ENCODE measurements around the gene PDZK1IP1.
A peak's percentile ranks its signal among the peaks of the same experiment; 100 is the strongest.
"Not testable (repeated sequence)": the region's sequence is repeated elsewhere in the genome, so short reads cannot be mapped to it uniquely, and the experiment has no call there.

Gene PDZK1IP1

GRCh38 chr1:47180603-47181094 lies 9.2 kb downstream of the PDZK1IP1 start:
- peak; percentile 95 for DNase-seq

DNA sequence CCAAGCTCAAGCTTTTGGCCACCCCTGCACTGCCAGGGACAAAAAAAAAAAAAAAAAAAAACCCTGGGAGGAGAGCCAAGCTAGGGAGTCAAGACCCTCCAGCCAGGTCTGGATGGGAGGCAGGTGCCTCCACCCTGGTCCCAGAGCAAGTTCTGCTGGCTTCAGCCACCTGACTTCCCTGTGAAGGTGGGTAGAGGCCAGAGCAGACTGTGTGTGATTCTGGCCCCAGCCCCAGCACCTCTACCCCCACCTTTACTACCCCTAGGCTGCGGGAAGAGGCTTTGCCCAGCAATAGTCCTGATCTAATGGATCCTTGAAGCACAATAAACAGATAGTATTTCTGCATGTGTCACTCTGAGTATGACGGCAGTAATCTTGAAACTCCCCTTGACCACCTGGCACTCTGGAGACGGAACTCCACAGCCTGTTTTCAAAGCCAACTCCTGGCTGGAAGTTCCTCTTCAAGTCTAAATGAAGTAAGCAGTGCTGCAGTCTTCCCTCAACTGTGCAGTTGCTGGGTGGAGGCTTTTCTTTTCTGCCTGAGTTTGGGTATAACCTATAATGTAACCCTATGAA lies 9.8 kb downstream of the PDZK1IP1 start:
- DNase-seq = no peak

- peak; percentile 96 for DNase-seq
Measured at GRCh38 chr1:47179017-47179987, 10.5 kb downstream of the PDZK1IP1 start.

- no peak for DNase-seq
Measured at GRCh38 chr1:47178654-47179016, 11.2 kb downstream of the PDZK1IP1 start.

- no peak for DNase-seq
Measured at GRCh38 chr1:47178020-47178419, 11.8 kb downstream of the PDZK1IP1 start.

- peak; percentile 75 for DNase-seq
Measured at GRCh38 chr1:47175227-47175934, 14.5 kb downstream of the PDZK1IP1 start.

DNA sequence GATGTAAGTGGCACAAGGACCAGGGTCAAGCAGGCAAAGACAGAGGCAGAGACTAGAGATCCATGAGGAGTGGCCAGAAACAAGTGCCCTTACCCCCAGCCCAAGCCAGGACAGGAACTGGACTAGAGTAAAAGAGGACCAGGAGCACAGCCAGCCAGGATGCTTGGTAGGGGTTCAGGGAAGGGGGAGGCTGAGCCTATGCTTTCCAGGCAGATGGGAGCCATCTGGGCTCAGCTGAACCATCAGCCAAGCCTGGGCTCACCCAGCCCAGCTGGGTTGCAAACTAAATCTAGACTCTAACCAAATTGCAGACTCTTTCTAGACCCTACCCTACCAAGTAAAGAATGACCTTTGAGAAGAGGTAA lies 15.2 kb downstream of the PDZK1IP1 start:
- no peak for DNase-seq

DNA sequence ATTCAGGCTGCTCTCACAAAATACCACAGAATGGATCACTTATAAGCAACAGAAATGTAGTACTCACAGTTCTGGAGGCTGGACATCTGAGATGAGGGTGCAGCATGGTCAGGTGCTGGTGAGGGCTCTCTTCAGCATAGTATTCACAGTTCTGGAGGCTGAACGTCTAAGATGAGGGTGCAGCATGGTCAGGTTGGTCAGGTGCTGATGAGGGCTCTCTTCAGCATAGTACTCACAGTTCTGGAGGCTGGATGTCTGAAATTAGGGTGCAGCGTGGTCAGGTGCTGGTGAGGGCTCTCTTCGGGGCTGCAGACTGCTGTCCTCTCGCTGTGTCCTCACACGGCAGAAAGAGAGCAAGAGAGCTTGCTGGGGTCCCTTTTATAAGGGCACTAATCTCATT lies 17.1 kb downstream of the PDZK1IP1 start:
- no peak for DNase-seq

DNA sequence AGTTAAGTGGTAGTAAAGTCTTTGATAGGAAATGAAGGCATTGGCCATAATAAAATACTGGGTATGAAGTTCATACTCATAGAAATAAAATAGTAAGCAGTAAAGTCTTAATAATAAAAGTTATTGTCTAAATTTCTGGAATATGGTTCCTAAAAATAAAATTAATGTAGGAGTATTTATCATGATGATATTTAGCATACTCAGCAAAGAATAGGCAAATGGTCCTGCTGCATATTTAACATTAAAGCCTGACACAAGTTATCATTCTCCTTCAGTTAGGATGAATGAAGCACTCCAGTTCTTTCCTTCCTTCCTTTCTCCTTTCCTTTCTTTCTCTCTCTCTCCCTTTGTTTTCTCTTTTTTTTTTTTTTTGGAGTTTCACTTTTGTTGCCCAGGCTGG lies 25.3 kb downstream of the PDZK1IP1 start:
- no peak for DNase-seq

GRCh38 chr1:47161298-47162040 lies 28.4 kb downstream of the PDZK1IP1 start:
- no peak for DNase-seq

DNA sequence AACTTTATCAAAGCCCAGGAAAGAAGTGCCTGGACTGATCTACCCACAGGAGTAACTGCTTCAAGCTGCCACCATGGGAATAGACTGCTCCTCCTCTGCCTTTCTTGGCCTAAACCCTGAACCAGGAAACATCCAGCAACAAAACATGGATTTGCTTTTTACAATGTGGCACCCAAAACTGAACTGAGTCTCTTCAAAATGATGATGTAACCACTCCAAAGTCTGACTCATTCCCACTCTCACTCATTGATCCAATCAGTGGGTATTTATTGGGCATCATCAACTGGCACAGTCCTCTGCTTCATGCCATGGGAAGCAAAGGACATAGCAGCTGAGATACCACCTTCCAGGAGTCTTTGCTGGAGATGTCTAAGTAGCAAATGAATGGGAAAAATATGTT lies 29.1 kb downstream of the PDZK1IP1 start:
- DNase-seq = no peak

- DNase-seq = not testable (repeated sequence)
Measured at GRCh38 chr1:47157957-47158356, 31.9 kb downstream of the PDZK1IP1 start.

GRCh38 chr1:47156457-47156856 lies 33.4 kb downstream of the PDZK1IP1 start:
- not testable (repeated sequence) for DNase-seq

DNA sequence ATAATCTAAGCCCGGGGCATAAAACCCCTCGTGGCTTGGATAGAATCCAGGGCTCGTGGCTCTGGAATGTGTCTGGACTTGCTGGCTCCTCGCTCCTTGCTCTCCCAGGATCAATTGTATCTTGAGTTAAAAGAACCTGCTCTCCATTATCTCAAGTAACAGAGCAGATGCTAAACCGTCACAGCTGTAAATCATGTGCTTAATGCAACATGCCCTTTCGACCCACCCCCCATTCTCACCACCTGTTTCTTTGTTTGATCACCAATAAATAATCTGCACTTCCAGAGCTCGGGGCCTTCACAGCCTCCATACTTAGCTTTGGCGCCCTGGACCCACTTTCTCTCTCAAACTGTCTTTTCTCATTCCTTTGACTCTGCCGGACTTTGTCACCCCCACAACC lies 40.7 kb downstream of the PDZK1IP1 start:
- DNase-seq = not testable (repeated sequence)

DNA sequence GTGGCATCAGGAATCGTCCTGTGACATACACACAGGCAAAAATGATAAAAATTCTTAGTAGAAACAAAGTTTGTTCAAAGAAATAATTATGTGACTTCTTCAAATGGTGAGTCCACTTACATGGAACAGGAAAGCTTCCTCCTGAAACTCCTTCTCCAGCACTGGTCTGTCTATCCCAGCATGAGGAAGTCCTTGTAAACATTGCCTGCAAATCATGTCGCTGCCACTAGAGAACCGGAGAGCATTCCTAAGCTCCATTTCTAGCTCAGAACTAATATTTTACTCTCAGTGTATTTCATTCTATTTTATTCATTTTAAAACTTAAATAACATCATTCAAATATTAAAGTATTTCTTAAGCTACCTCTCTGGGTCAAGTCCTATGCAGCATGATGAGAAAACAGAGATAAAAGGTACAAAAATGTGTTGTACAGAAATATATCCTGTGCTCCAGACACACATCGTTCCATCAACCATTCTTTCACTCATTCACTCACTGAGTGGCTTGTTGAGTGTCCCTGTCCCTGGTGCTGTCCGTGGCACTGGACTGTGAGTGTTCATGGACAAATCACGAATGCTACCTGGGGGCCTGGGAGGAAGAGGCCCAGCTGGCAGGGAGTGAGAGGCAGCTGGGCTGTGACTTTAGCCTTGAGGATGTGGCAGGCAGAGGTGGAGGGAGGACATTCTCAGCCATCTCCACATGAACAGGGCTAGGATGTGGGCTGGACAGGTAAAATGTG lies 42.6 kb downstream of the PDZK1IP1 start:
- DNase-seq = no peak

GRCh38 chr1:47146495-47146894 lies 43.3 kb downstream of the PDZK1IP1 start:
- not testable (repeated sequence) for DNase-seq

DNA sequence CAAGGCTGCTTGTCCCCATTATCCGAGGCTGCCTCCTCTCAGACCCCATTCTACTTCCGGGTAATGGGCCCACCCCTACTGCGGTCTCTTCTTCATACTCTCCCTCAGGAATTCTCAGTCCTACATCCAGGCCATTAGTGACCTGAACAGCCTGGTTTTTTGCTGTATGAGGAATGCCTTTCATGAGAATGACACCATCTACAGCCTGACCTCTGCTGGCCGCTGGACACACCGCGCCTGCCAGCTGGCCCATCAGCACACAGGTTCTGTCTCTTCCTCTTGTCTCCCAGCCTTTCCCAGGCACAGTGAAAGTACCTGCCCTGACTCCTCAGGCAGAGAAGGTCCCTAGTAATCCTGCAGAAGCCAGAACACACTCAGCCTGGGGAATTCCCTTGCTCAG lies 46.2 kb downstream of the PDZK1IP1 start:
- not testable (repeated sequence) for DNase-seq

GRCh38 chr1:47140358-47140757 lies 49.5 kb downstream of the PDZK1IP1 start:
- not testable (repeated sequence) for DNase-seq

DNA sequence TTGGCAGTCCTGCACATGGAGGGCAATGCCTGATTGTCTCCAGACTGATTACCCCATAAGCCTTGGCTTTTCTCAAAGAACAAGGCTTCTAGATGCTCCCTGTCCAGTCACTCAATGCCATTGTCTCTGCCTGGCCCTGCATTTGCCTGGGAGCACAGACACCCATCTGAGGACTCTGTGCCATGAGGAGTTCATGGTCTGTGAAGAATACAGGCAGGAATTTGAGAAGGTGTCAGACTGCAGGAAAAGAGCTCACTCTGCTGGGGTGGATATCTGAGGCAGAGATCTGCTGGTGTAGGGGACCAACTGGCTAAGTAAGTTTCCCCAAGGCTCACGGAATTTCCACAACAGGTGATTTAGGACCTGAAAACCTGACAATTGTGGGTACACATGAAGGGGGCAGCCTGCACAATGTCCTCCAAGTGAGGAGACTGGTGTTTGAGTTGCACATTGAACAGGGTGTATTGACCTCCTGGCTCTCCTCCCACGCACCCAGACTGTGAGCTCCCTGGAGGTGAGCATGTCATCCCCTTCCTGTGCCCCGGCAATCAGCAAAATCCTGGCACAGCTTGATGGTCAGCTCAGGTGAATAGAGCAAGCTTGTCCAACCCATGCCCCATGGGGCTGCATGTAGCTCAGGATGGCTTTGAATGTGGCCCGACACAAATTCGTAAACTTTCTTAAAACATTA lies 51.8 kb downstream of the PDZK1IP1 start:
- DNase-seq = no peak

DNA sequence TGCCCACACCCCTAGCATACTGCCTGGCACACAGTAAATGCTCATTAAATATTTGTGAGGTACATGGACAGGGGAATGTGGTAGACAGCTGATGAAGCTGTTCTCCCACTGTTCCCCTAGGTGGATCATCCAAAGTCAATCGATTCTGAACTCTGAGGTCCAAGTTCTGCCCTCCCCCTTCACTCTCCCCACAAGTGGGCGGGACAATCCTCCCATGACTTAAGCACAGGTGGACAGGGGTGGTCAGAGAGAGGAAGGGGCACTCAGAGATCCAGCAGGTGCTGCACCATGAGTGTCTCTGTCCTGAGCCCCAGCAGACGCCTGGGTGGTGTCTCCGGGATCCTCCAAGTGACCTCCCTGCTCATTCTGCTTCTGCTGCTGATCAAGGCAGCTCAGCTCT lies 52.6 kb downstream of the PDZK1IP1 start, which contains the start of gene CYP4A22:
TSS of gene CYP4A22 (plus strand) at position 244 of the 400 bp plus-strand sequence. CDS start at position 289, 45 bp downstream.
- no peak for DNase-seq
